Measurements from ENCODE around the gene ADD2.

- no peak for TF ChIP-seq CTCF (conservative IDR thresholded peaks at IDR 0.05; ENCODE audit: low read depth, low read length)
- TF ChIP-seq EZH2 (IDR thresholded peaks at IDR 0.05; ENCODE audit: borderline replicate concordance, low read depth, low read length, poor library complexity, severe bottlenecking) = peak; percentile 81
Observed at GRCh38 chr2:70790136-70790828, 22.3 kb upstream of the ADD2 start, which contains the start of gene FIGLA.
